Measurements from ENCODE around the gene SSBP4. TPM values are rescaled to one million over a fixed set of nuclear protein-coding genes. Genes with fewer than 3 reads are reported as not detected.

The SSBP4 gene
- polyA plus RNA-seq, 4 donors = 68.0 to 128 (median 79.4) TPM

DNA sequence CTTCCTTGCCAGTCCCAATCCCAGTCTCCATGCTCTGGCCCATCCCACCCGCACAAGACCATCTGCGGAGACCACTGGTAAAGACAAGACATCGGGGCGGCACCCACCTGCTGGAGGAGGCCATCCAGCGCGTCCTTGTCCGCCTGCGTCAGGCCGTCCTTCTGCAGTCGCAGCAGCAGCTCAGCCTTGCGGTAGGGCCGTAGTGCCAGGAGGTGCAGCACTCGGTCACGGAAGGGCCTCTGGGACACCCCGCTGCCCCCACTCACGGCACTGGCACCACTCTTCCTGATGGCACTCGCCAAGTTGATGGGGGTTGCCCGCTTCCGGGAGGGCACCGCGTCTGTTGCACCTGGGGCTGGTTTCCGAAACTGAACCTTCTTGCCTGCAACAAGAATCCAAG lies 42.3 kb downstream of the SSBP4 start:
- no peak for DNase-seq (ENCODE audit: low read depth in 4 of 4, low spot score in 3 of 4)

DNA sequence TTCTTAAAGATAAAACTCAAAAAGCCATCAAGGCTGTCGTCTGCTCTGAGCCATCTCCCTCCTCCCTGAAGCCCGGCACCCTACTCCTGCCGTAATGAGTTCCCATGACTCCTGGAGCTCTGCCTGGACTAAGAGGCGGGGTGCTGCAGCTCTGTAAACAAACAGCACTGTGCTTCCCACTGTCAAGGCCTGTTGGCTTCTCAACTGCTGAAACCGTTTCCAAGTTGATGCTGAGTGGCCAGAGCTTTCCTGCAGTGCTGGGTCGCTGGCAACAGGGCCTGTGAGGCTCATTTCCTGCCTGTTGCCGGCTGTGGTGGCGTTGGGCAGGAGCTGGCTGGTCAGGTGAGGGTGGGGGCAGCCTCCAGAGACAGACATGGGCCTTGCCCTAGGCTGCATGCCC lies 45.4 kb downstream of the SSBP4 start:
- DNase-seq (ENCODE audit: low read depth in 4 of 4, low spot score in 3 of 4) = no peak

DNA sequence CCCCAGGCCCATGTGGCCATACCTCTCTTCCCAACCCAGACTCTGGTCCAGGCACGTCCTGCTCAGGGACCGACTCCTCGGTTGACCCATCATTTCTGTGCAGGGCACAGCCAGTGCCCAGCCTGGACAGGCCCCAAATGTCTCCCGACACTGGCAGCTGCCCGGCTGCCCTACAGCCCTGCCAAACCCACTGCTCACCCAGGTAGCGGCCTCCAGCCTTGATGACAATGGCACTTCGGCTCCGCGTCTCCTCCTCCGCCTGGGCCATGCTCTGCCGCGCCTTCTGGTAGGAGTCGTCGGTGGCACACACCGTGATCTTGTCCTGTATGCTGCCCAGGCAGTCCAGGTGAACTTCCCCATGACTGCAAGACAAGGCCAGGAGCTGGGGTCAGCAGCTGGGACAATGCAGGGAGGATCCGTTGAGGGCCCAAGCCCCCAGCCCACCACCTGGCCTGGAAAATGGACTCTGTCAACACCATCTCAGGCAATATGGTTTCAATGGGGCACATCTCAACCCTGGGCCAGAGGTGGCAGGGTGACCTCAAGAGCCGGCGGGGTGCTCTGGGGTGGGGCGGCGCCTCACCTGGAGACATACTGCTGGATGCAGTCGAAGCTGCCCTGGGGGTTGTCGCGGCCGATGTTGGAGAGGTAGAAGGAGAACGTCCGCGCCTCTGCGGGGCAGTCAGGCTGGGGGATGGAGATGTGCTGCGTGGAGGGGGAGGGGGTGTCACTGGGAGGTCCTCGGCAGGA lies 46.2 kb downstream of the SSBP4 start:
- no peak for DNase-seq (ENCODE audit: low read depth in 4 of 4, low spot score in 3 of 4)

DNA sequence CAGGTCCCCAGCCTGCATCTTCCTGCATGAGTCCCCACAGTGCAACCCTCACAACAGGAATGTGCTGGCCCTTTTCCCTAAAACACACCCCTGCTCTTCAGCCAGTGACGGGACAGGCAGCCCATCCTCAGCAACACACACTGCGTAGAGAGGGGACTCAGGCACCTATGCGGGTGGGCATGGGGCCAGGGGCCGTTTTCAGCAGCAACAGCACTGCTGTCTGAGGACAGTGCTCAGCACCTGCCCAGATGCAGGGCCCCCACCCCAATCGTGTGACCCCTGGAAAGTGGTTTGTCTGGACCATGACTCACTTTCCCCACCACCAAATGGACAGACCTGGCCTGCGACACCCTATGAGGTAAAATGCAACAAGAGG lies 46.8 kb downstream of the SSBP4 start:
- DNase-seq (ENCODE audit: low read depth in 4 of 4, low spot score in 3 of 4) = no peak

DNA sequence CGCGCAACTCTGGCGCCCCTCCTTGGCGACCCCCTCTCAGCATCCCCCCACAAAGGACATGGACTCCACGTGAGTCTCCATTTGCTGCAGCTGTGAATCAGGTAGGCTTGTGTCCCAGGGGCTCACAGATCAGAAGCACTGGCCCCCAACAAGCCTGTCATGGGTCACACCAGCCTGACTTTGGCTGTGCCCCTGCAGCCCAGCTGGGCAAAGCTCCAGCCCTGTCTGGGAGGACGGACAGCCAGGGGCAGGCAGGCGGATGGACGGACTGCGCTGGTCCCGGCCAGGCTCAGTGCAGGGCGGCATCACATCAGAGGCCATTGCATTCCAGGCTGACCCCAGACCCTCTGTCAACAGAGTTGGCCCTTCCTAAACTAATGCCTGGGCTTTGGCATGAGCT lies 47.2 kb downstream of the SSBP4 start:
- no peak for DNase-seq (ENCODE audit: low read depth in 4 of 4, low spot score in 3 of 4)

DNA sequence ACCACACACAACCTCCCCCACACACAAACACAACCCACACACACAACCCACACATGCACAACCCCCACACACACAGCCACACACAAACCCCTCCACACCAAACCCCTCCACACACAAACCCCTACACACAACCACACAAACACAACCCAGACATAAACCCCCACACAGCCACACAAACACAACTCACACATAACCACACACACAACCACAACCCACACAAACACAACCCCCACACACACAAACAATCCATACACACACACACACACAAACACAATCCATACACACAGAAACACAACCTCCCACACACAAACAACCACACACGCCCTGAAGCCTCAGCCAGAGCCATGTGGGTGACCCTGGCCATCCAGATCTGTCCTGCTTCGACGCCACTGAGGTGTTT lies 48.8 kb downstream of the SSBP4 start:
- DNase-seq (ENCODE audit: low read depth in 4 of 4, low spot score in 3 of 4) = no peak

DNA sequence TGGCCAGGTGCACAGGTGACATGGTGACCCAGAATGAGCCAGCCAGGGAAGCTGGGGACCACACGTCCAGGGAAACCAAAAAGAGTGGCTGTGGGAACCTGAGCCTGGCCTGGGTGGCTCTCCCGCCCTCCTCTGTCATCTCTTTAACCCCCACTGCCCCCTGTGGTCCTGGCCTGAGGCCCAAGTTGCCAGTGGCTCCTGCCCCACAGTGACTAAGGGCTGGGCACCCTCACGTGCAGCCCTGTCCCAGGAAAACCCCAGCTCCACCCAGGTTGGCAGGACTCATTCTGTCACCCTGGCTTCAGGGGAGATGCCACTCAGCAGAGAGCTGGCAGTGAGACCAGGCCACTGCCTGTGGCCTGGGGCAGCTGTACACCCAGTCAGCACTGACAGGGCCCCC lies 49.3 kb downstream of the SSBP4 start:
- no peak for DNase-seq (ENCODE audit: low read depth in 4 of 4, low spot score in 3 of 4)

DNA sequence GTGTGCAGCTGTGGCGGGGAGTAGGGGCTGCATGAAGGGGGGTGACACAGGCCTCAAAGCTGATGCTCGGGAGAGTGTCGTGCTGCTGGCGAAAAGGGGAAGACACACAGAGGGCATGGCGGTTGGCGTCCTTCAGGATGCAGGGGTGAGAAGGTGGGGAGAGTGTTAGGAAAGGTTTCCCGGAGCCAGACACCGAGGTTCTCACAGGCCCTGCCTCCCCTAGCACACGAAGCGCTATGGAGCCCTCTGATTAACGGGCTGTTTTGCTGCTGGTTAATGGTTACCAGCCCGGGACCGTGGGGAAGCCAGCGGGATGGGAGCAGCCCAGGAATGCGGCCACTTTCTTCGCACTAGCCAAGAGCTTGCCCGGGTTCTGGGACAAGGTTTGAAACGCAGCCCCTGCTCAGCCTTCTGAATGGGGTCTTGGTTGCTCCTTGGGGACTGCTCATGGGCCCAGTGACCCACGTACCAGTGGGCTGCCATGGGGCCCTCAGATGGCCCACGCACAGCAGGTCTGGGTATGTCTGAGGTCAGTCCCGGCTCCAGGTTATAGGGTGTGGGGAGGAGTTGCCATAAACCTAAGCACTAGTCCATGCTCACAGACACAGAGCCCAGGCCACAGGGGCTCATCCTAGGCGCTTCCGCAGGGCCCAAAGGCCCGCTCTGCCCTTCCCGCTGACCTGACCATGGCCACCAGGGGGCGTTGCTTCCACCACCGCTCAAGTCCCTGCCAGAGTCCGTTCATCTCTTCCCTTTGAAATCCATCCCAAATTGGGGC lies 50.1 kb downstream of the SSBP4 start:
- peak in 1 of 4 donors; percentile 50 for DNase-seq (ENCODE audit: low read depth in 4 of 4, low spot score in 3 of 4)

DNA sequence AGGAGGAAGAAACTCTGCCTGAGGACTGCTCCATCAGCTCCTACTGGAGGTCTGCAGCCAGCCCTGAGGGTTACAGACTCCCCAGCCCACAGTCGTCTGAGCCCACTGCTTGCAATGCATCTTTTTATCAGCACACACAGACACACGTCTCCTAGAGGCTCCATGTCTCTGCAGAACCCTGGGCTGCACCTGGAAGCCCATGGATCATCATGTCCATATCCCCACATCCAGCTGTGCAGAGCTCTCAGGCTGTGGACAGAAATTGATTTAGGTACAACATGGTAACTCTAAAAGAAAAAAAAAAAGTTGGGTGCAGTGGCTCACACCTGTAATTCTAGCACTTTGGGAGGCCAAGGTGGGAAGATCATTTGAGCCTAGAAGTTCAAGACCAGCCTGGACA lies 51.6 kb downstream of the SSBP4 start:
- no peak for DNase-seq (ENCODE audit: low read depth in 4 of 4, low spot score in 3 of 4)

DNA sequence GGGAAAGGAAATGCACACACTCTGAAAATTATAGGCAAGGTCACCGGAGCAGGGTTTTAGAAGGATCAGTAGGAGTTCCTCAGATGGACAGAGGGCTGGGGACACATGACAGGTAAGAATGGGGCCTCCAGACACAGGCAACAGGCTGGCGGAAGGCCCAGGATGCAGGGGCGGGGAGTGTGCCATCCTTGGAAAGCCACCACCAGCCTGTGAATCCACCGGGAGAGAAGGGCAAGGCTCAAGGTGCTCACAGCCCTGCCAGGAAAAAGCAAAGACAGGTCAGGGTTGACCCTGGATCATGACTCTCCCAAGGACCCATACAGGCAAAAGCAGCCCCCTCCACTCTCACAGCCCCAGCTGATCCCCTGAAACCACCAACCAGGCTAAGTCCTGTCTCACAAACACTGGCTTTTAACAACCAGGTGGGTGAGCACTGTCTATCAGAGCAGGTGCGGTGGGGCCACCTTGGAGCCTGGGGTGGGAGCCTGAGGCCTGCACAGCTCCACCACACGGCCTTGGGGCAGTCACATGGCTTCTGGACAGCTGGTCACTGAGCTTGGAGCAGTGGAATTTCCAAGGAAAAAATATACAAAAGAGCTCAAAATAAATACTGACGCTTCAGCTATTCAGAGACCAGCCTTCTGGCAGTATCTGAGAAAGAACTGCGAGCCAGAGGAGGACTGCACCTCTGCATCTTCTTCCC lies 54.0 kb downstream of the SSBP4 start:
- no peak for DNase-seq (ENCODE audit: low read depth in 4 of 4, low spot score in 3 of 4)

DNA sequence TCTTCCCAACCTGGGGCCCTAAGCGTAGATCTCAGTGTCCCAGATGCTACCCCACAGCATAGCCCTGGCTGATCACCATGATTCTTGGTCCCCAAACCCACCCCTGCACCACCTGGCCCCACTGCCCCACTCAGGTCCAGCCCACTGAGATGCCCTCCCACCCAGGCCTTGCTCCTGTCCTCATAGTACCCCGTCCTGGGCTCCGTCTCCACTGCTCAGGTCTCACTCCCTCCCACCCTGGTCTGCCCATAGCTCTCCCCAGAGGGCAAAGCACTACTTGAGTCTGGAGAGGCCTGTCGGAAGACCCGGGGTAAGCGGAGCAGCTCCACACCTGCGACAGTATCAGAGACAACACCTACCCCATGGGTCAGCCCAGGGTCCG lies 54.5 kb downstream of the SSBP4 start:
- no peak for DNase-seq (ENCODE audit: low read depth in 4 of 4, low spot score in 3 of 4)

DNA sequence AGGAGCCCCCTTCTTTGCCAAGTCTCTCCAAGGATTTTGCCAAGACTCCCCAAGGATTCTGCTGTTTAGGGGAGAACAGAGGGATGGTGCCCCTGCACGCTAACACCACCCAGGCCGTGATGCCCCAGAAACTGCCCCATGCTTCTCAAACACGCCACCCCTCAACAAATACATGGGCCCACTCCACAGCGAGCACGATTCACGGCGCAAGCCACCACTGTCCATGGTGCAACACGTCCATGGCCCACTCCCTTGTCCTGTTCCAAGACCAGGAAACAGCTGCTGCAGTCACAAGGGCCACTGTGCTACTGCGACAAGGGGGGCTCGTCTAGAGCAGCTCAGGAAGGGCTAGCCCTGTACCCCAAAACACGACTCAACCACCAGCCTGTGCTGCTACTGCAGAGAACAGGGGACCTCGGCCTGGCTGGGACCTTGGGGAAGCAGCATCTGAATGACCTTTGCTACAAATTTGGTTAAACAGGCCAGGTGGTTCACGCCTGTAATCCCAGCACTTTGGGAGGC lies 55.2 kb downstream of the SSBP4 start:
- DNase-seq (ENCODE audit: low read depth in 4 of 4, low spot score in 3 of 4) = no peak

DNA sequence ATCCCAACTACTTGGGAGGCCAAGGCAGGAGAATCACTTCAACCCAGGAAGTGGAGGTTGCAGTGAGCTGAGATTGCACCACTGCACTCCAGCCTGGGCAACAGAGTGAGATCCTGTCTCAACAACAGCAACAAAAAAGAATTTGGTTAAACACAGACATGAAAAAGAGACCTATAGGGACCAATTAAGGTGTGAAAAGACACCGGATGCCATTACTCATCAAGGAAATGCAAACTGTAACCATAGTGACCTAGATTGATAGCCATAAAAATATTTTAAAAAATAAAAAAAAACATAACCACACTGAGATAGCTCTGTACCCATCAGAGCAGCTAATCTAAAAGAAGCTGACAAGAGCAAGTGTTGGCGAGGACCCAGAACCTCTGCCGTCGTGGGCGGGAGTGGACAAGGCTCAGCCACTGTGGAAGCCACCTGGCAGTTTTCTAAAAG lies 55.8 kb downstream of the SSBP4 start:
- no peak for DNase-seq (ENCODE audit: low read depth in 4 of 4, low spot score in 3 of 4)

DNA sequence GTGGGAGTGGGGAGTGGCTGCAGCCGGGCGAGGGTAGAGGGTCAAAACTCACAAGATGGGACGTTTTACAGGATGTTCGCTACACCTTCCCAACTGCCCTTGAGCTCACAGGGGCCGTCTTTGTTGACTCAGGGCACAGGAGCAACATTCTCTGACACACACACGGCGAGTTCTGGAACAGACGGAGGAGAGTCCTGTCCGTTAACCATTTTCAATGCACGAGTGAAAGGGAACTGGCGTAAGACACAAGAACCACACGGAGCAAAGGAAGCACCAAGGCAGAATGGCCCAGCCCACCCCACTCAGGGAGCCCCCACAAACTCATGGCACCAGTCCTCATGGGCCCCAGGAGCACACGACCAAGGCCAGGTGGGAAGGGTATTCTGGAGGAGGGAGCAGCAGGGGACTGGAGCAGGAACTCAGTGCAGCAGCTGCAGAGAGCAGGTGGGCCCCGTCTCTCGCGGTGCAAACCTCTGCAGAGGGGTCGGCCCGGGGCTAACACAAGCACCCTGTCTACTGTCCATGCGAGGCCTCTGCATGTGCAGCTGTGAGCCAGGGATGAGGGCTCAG lies 56.6 kb downstream of the SSBP4 start:
- no peak for DNase-seq (ENCODE audit: low read depth in 4 of 4, low spot score in 3 of 4)

DNA sequence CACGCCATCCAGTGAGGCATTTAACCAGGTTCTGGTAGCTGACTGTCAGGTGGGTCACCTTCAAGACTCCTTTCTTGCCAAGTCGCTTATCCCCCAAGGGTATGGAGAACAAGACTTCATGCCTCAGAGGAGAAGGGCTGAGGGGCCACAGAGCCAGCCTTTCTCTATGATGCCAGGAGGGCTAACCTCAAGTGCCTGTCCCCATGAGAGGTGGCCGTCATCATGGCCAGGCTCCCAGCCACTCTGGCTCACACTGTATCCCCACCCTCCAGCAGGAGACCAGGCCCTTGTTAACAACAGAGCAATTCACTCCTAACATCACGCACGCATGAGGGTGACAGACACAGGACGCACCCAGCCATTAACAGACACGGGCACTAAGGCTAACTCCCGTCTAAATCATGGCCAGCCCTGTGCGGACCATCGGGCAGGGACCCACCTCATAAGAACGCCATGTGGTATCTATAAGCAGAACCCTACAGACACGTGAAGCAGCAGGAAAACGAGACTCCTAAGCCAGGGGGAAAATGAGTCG lies 57.4 kb downstream of the SSBP4 start:
- no peak for DNase-seq (ENCODE audit: low read depth in 4 of 4, low spot score in 3 of 4)

DNA sequence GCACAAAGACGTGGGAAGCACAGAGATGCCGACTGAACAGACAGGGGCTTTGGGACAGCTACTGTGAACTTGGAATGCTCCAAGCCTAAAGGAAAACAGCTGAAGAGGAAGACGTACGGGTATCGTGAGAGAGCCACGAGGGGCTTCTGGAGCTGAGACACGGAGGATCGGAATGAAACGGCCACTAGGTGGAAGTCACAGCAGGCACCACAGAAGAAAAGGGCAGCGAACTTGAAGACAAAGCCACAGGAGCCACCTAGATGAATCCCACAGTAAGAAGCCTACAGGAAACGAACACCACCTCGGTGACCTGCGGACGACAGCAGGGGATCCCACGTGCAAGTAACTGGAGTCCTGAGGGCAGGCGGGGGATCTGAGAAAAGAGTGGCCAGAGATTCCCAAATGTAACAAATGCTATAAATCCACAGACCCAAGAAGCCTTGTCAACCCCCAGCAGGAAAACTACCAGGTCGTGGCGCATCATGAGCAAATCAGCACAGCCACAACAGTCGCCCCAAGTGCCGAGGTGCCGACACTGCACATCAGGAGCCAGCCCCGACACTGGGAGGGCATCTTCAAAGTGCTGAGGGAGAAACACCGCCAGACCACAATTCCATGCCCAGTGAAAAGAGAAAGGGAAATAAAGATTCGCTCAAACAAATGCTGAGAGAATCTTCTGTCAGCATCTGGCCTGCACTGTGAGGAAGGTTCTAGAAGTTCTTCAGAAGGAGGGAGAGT lies 58.0 kb downstream of the SSBP4 start:
- no peak for DNase-seq (ENCODE audit: low read depth in 4 of 4, low spot score in 3 of 4)

DNA sequence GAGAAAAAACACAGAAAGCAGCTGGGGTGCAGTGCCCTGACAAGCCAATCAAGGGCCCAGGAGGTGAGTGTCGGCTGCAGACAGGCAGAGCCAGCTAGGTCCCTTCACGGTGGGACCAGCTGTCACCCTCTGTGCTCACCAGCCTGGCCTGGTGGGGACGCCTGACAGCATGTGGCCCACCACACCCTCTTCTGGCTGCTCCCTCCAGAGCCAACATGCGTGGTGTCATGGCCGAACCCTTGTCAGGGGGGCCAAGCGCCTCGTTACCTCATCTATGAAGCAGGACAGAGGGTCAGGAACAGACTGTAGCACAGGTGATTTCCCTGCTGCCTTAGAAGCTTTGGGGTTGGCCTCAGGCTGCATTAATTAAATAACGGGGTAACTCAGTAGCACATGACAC lies 58.8 kb downstream of the SSBP4 start:
- no peak for DNase-seq (ENCODE audit: low read depth in 4 of 4, low spot score in 3 of 4)

DNA sequence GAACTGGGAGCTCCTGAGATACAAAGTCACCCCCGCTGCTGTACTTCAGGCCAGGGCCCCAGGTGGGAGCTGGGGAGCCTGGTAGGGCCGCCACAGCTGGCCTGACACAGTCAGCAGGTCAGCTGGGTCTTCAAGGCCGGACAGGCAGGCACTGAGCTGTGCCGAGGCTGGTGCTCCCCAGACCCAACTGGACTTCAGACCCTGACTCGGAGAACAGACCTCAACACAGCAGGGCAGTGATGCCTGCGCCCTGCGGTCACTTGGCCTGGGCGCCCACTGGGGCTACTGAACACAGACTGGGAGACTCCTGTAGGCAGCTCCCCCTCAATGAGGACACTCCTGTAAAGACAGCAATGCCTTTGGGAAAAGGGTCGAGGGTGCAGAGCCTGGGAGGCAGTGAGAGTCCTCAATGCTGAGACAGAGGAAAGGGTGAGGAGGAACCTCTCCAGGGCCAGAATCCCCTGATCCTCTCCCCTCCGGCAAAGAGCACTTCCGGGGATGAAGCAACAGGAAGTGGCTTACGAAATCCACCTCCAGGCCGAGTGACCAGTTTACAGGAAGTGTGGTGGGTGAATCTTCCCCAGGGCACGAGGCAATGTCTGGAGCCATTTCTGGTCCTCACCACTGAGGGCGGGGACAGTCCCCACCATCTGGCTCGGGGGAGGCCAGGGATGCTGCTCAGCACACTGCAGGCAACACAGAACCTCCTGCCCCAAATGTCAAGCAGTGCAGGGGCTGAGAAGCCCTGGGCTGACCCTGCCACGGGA lies 59.5 kb downstream of the SSBP4 start:
- DNase-seq (ENCODE audit: low read depth in 4 of 4, low spot score in 3 of 4) = no peak

DNA sequence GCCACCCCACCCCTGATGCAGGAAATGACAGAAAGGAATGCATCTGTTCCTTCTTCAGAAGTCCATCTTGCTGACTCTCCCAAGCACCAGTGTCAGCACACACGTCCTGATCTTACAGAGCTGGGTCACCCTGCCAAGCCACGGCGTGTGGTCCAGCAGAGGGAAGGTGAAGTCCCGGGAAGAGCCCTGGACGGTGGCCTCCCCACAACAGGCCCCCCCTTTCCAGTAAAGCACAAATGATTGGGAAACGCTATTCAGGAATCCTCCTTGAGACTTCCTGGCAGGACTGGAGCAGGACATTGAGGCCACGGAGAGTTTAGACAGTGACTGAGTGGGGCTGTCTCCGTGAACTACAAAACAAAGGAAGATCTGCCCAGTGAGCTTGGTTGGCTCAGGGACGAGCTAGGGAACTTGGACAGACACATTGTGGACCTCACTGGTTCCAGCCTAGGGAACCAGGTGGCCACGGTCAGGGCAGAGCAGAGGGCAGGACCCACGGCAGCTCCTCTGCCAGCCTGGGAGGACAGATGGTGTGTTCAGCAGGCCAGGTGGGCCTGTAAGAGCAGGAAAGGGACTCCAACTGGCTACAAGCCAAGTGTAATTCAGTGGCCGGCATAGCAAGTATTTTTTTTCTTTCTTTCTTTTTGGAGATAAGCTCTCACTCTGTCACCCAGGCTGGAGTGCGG lies 61.0 kb downstream of the SSBP4 start:
- no peak for DNase-seq (ENCODE audit: low read depth in 4 of 4, low spot score in 3 of 4)
